Tibial nerve (tissue), 3 donors: ENCODE measurements around the gene CFAP61.

Experiments used
- CTCF ChIP-seq, 5 experiments: fragments of 200-600 bp in 3 of 5; fragments of 450-650 bp in 2 of 5; sonication (generic) in 3 of 5; IDR thresholded peaks; one replicate each; pipeline ENCODE4 v1.5.1; 2016 to 2019; ENCODE audit warnings: antibody characterized with exemption in 5 of 5, mild to moderate bottlenecking in 3 of 5, moderate library complexity in 2 of 5
- POLR2A ChIP-seq, 2 donors: fragments of 450-650 bp; IDR thresholded peaks; one replicate each; pipeline ENCODE4 v1.6.1; 2017; ENCODE audit warnings: antibody characterized with exemption in 2 of 2, mild to moderate bottlenecking in 2 of 2, moderate library complexity in 2 of 2

DNA sequence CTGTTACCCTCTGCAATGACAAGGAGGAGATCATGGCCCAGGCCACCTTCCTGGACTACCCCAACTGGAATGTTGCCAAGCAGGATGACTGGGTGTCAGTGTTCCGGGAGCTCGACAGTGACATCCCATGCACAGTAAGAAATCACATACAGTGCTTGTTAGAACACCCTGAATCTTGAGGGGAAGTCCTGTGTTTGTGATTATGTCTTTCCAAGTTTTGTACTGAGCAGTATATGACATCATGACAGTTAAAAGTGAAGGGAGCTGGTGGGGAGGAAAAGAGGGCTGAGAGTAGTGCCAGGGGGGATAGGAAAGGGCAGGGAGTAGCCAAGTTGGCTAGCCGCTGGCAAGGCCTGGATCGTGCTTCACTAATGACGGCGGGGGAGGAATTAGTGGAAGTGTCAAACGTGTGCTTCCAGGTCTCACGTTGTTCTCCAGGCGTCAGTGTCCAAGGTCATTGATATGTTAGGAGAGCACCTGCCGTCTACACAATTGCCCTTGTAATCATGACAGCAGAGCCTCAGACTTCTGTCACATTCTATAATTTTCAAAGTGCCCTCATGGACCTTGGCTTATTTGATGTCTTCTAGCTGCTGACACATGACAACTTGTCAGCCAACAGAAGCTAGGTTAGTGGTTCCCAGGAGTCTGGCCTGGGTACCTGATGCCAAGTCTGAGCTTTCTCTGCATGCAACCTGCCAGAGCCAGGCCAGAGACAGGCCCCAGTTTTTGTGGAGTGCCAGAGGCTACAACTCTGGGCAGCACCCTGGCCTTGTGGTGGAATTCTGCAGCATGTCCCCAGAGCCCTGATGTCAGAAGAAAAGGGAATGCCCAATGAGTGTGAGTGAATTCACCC, 18.8 kb downstream of the CFAP61 start:
- TF ChIP-seq CTCF (IDR thresholded peaks at IDR 0.05) (no peak), POLR2A (IDR thresholded peaks at IDR 0.05) (no peak)
